ENCODE data around the gene RAB11FIP4. TPM values are rescaled to one million over a fixed set of nuclear protein-coding genes. Genes with fewer than 3 reads are reported as not detected.
A peak's percentile ranks its signal among the peaks of the same experiment; 100 is the strongest.

RAB11FIP4 gene
- total and polyA plus RNA-seq, 10 of the 15 experiments (the other 5 are each of a cell fraction or from before 2014, with no cell fraction given) = 1.4 to 27.0 (median 17.6) TPM

DNA sequence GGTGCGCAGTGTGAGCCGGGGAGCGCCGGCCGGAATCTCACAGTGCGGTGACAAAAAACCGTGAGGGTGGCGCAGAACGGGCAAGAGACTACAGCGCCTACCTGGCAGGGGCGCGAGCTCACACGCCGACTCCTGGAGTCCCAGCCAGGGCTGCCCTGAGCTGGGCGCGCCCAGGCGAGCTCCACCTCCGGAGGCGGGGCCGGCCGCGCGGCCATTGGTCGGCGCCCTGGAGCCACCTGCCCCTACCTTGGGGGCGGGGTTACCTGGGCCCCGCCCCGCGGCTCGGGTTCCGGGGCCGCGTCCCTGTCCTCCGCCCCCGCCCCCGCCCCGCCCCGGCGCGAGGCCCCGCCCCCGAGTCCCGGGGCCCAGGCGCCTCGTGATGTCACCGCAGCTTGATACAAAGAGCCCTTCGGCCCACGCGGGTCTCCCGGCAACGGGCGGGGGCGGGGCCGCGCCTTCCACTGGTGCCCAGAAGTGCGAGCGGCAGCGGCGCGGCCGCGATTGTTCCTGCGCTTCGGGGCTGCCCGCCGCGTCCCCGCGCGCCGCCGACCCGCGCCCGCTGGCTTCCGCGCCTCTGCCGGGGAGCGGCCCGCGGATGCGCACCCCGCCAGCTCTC, 96.3 kb downstream of the RAB11FIP4 start (continued):
- TF ChIP-seq, protein P1, sequence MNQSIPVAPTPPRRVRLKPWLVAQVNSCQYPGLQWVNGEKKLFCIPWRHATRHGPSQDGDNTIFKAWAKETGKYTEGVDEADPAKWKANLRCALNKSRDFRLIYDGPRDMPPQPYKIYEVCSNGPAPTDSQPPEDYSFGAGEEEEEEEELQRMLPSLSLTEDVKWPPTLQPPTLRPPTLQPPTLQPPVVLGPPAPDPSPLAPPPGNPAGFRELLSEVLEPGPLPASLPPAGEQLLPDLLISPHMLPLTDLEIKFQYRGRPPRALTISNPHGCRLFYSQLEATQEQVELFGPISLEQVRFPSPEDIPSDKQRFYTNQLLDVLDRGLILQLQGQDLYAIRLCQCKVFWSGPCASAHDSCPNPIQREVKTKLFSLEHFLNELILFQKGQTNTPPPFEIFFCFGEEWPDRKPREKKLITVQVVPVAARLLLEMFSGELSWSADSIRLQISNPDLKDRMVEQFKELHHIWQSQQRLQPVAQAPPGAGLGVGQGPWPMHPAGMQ (IDR thresholded peaks at IDR 0.05; ENCODE audit: borderline replicate concordance) = no peak
- TF ChIP-seq TAF1 (IDR thresholded peaks at IDR 0.05; ENCODE audit: borderline replicate concordance, low read depth, low read length) (0 out of 2 replicates have a peak, but pooled peaks have one; percentile 23), NBN (IDR thresholded peaks at IDR 0.05) (no peak), NR2C2 (IDR thresholded peaks at IDR 0.05; ENCODE audit: borderline replicate concordance, control insufficient read depth, insufficient read length, low read depth) (no peak), ZNF622 (IDR thresholded peaks at IDR 0.05) (no peak), HCFC1 (IDR thresholded peaks at IDR 0.05; ENCODE audit: low read length) (no peak), BRCA1 (IDR thresholded peaks at IDR 0.05; ENCODE audit: low read depth, low read length) (no peak), POU2F2 (IDR thresholded peaks at IDR 0.05; ENCODE audit: borderline replicate concordance, low read depth, low read length) (no peak), PML (IDR thresholded peaks at IDR 0.05; ENCODE audit: low read length) (no peak), SIX5 (IDR thresholded peaks at IDR 0.05; ENCODE audit: low read depth, low read length, severe bottlenecking) (no peak), IRF4 (IDR thresholded peaks at IDR 0.05; ENCODE audit: low read depth, low read length) (no peak), GATAD2B (conservative IDR thresholded peaks at IDR 0.05; ENCODE audit: low read depth) (0 out of 2 replicates have a peak, but pooled peaks have one; percentile 84), PKNOX1 (IDR thresholded peaks at IDR 0.05) (no peak), USF2 (IDR thresholded peaks at IDR 0.05; ENCODE audit: borderline replicate concordance, low read depth, low read length) (no peak), NFIC (IDR thresholded peaks at IDR 0.05; ENCODE audit: low read depth, low read length) (no peak), CEBPB (IDR thresholded peaks at IDR 0.05; ENCODE audit: borderline replicate concordance in 1 of 2, low read depth in 2 of 2, low read length in 2 of 2) (no peak), SP1 (IDR thresholded peaks at IDR 0.05; ENCODE audit: low read depth, low read length) (peak; percentile 57), CREB1 (IDR thresholded peaks at IDR 0.05; ENCODE audit: low read depth) (no peak), TARDBP (IDR thresholded peaks at IDR 0.05; ENCODE audit: borderline replicate concordance) (no peak)
- TF ChIP-seq, protein P2, sequence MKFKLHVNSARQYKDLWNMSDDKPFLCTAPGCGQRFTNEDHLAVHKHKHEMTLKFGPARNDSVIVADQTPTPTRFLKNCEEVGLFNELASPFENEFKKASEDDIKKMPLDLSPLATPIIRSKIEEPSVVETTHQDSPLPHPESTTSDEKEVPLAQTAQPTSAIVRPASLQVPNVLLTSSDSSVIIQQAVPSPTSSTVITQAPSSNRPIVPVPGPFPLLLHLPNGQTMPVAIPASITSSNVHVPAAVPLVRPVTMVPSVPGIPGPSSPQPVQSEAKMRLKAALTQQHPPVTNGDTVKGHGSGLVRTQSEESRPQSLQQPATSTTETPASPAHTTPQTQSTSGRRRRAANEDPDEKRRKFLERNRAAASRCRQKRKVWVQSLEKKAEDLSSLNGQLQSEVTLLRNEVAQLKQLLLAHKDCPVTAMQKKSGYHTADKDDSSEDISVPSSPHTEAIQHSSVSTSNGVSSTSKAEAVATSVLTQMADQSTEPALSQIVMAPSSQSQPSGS (IDR thresholded peaks at IDR 0.05; ENCODE audit: low read length) = no peak
- TF ChIP-seq, protein P3, sequence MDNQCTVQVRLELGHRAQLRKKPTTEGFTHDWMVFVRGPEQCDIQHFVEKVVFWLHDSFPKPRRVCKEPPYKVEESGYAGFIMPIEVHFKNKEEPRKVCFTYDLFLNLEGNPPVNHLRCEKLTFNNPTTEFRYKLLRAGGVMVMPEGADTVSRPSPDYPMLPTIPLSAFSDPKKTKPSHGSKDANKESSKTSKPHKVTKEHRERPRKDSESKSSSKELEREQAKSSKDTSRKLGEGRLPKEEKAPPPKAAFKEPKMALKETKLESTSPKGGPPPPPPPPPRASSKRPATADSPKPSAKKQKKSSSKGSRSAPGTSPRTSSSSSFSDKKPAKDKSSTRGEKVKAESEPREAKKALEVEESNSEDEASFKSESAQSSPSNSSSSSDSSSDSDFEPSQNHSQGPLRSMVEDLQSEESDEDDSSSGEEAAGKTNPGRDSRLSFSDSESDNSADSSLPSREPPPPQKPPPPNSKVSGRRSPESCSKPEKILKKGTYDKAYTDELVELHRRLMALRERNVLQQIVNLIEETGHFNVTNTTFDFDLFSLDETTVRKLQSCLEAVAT (IDR thresholded peaks at IDR 0.05) = no peak
- TF ChIP-seq, protein P4, sequence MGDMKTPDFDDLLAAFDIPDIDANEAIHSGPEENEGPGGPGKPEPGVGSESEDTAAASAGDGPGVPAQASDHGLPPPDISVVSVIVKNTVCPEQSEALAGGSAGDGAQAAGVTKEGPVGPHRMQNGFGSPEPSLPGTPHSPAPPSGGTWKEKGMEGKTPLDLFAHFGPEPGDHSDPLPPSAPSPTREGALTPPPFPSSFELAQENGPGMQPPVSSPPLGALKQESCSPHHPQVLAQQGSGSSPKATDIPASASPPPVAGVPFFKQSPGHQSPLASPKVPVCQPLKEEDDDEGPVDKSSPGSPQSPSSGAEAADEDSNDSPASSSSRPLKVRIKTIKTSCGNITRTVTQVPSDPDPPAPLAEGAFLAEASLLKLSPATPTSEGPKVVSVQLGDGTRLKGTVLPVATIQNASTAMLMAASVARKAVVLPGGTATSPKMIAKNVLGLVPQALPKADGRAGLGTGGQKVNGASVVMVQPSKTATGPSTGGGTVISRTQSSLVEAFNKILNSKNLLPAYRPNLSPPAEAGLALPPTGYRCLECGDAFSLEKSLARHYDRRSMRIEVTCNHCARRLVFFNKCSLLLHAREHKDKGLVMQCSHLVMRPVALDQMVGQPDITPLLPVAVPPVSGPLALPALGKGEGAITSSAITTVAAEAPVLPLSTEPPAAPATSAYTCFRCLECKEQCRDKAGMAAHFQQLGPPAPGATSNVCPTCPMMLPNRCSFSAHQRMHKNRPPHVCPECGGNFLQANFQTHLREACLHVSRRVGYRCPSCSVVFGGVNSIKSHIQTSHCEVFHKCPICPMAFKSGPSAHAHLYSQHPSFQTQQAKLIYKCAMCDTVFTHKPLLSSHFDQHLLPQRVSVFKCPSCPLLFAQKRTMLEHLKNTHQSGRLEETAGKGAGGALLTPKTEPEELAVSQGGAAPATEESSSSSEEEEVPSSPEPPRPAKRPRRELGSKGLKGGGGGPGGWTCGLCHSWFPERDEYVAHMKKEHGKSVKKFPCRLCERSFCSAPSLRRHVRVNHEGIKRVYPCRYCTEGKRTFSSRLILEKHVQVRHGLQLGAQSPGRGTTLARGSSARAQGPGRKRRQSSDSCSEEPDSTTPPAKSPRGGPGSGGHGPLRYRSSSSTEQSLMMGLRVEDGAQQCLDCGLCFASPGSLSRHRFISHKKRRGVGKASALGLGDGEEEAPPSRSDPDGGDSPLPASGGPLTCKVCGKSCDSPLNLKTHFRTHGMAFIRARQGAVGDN (IDR thresholded peaks at IDR 0.05) = no peak
